Peyer's patch (tissue), 4 donors: ENCODE data around the gene PKD2. TPM values are rescaled to one million over a fixed set of nuclear protein-coding genes. Genes with fewer than 3 reads are reported as not detected.

Source experiments
- DNase-seq, 3 donors: peaks; one replicate each; pipeline ENCODE4 v3.0.0-alpha.2; 2017 to 2019
- H3K27ac ChIP-seq, 4 donors: fragments of 200-600 bp; sonication (generic); one replicate each; pipeline ENCODE4 v1.5.1; 2016 to 2019
- H3K27me3 ChIP-seq, 2 donors: fragments of 200-600 bp; sonication (generic); one replicate each; pipeline ENCODE4 v1.5.1; 2019
- H3K36me3 ChIP-seq, 3 donors: fragments of 200-600 bp; sonication (generic); one replicate each; pipeline ENCODE4 v1.5.1; 2016 to 2019
- H3K4me1 ChIP-seq, 4 donors: fragments of 200-600 bp; sonication (generic); one replicate each; pipeline ENCODE4 v1.5.1; 2016 to 2019
- H3K4me3 ChIP-seq, 4 donors: fragments of 200-600 bp; sonication (generic); 1 replicate in 3 of 4; 2 replicates in 1 of 4; pipeline ENCODE4 v1.5.1; 2016 to 2019; ENCODE audit warnings: mild to moderate bottlenecking in 1 of 4
- H3K9me3 ChIP-seq, 4 donors: fragments of 200-600 bp; sonication (generic); one replicate each; pipeline ENCODE4 v1.5.1; 2016 to 2019; ENCODE audit warnings: mild to moderate bottlenecking in 1 of 4
- CTCF ChIP-seq, 6 experiments: fragments of 450-650 bp in 4 of 6; fragments of 200-600 bp in 2 of 6; sonication (generic) in 1 of 6; IDR thresholded peaks; one replicate each; pipeline ENCODE4 v1.5.1; 2017 to 2019; ENCODE audit warnings: antibody characterized with exemption in 6 of 6, mild to moderate bottlenecking in 3 of 6, moderate library complexity in 1 of 6
- POLR2A ChIP-seq, 2 donors: fragments of 450-650 bp; IDR thresholded peaks; one replicate each; pipeline ENCODE4 v1.5.1; 2017; ENCODE audit warnings: antibody characterized with exemption in 2 of 2, mild to moderate bottlenecking in 2 of 2, moderate library complexity in 2 of 2
- total RNA-seq, 4 donors: library from RNA; depleted of rRNA; stranded (reverse); fragments of >200 nt; gene quantifications; one replicate each; pipeline ENCODE4 v1.1.0, GENCODE V29; 2016

The PKD2 gene
- total RNA-seq, 4 donors from 2014 or later: 9.8 to 238 (median 23.4) TPM

DNA sequence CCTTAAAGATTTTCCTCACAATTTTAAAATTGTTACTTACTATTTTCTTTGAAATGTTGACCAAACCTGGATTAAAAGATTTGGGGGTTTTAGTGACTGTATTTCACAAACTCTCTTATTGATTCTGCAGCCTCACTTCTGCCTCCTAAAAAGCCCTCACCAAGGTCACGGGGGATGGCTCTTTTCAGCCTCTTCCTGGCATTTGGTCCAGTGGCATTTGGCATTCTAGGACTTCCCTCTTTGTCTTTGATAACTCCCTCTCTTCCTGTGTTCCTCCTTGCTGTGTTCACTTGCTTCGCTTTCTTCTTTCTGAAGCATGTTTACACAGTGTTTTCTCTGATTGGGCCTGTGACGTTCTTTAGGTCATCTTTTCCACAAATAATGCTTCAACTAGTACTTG lies 21.5 kb downstream of the PKD2 start:
- Histone ChIP-seq H3K4me3 (no peak overlapping the region), H3K36me3 (no peaks in the 10 kb centered on the region), H3K27me3 (no peaks in the 10 kb centered on the region), H3K4me1 (no peaks in the 10 kb centered on the region), H3K27ac (no peak overlapping the region), H3K9me3 (peaks cover 0 to 8% (median 0%) of the 10 kb centered on the region in 4 donors)
- TF ChIP-seq CTCF (IDR thresholded peaks at IDR 0.05) (no peak), POLR2A (IDR thresholded peaks at IDR 0.05) (no peak)
- DNase-seq: no peak

GRCh38 chr4:88029556-88029955 lies 22.1 kb downstream of the PKD2 start:
- TF ChIP-seq POLR2A (IDR thresholded peaks at IDR 0.05): no peak
- no peak for TF ChIP-seq CTCF (IDR thresholded peaks at IDR 0.05)
- Histone ChIP-seq H3K4me1 (no peaks in the 10 kb centered on the region), H3K4me3 (no peak overlapping the region), H3K27me3 (no peaks in the 10 kb centered on the region), H3K36me3 (no peaks in the 10 kb centered on the region), H3K27ac (no peak overlapping the region), H3K9me3 (peaks cover 0 to 8% (median 0%) of the 10 kb centered on the region in 4 donors)
- DNase-seq: no peak

GRCh38 chr4:88030565-88031310 lies 23.3 kb downstream of the PKD2 start:
- Histone ChIP-seq H3K27ac (no peak overlapping the region), H3K27me3 (no peaks in the 10 kb centered on the region), H3K36me3 (no peaks in the 10 kb centered on the region), H3K4me1 (no peaks in the 10 kb centered on the region), H3K4me3 (no peak overlapping the region), H3K9me3 (peaks cover 0 to 6% (median 0%) of the 10 kb centered on the region in 4 donors)
- TF ChIP-seq POLR2A (IDR thresholded peaks at IDR 0.05) (no peak), CTCF (IDR thresholded peaks at IDR 0.05) (no peak)
- no peak for DNase-seq

DNA sequence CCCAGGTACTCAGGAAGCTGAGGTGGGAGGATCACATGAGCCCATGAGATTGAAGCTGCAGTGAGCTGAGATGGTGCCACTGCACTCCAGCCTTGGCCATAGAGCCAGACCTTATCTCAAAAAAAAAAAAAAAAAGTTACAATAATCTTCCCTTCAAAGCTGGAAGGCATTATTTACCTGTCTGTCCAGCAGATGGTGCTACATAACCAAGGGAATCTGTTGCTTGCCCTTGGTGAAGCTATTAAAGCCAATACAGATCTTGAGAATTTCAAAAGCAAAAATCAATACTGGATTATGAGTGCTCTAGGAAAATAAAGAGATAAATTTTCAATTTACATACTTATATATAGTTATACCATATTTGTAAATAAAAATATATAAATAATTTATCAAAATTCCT lies 25.9 kb downstream of the PKD2 start:
- no peak for TF ChIP-seq POLR2A (IDR thresholded peaks at IDR 0.05)
- peak in 4 of 6 experiments; percentile 51 to 83 (median 82) for TF ChIP-seq CTCF (IDR thresholded peaks at IDR 0.05)

DNA sequence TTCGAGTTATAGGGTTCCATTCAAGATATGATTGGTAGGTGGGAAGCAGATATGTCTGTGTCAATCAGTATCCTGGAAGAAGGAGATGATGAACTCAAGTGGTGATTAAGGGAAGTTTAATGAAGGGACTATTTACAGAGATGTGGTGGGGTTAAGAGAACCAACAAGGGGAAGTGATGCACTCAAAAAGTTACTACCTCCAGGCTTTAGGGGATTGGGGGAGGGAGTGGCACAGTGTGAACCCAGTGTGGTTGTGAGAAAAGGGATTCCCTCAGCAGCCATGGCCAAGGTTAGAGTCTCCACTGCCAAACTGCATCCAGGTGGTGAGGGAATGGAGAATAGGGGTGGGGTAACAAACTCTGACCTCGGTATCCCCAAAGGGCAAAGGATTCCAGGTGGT lies 27.9 kb downstream of the PKD2 start:
- Histone ChIP-seq H3K27ac (no peak overlapping the region), H3K36me3 (peaks cover 0 to 42% (median 0%) of the 10 kb centered on the region in 3 donors), H3K9me3 (no peaks in the 10 kb centered on the region), H3K27me3 (no peaks in the 10 kb centered on the region), H3K4me3 (no peak overlapping the region), H3K4me1 (no peaks in the 10 kb centered on the region)
- DNase-seq: no peak
- TF ChIP-seq POLR2A (IDR thresholded peaks at IDR 0.05): no peak
- TF ChIP-seq CTCF (IDR thresholded peaks at IDR 0.05): no peak

More for the DNA sequence above, 25.9 kb downstream of the PKD2 start:
- Histone ChIP-seq H3K4me3 (no peak overlapping the region), H3K27me3 (no peaks in the 10 kb centered on the region), H3K9me3 (no peaks in the 10 kb centered on the region), H3K4me1 (no peaks in the 10 kb centered on the region), H3K36me3 (peaks cover 0 to 22% (median 0%) of the 10 kb centered on the region in 3 donors), H3K27ac (no peak overlapping the region)
- DNase-seq: peak in 1 of 3 donors; percentile 61
